Measurements from ENCODE around the gene GLS.

DNA sequence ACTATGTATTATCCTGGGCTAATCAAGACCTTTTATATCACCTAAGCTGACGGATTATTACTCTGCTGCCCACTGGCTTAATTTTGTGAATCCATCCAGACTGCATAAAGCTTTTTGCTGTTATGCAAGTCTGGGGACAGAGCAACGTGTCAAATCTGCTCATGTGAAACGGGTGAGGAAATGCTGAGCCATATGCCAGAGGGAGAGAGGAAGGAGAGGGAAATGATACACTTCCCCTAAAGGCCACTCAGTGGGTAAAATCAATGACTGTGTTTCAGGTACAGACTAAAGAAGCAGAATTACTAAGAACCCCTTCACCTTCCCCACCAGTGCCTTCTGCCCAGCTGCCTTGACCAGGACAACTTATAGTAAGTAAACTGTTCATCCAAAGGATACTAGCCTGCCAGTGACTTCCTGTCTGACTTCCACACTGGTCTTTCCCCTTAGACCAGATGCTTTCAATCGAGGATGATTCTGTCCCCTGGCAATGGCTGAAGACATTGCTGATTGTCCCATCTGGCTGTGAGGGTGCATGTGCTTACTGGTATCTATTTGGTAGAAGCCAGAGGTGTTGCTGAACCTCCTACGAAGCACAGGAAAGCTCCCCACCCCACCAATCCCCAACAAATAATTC is 90.4 kb downstream of the GLS start:
- TF ChIP-seq, protein P1, sequence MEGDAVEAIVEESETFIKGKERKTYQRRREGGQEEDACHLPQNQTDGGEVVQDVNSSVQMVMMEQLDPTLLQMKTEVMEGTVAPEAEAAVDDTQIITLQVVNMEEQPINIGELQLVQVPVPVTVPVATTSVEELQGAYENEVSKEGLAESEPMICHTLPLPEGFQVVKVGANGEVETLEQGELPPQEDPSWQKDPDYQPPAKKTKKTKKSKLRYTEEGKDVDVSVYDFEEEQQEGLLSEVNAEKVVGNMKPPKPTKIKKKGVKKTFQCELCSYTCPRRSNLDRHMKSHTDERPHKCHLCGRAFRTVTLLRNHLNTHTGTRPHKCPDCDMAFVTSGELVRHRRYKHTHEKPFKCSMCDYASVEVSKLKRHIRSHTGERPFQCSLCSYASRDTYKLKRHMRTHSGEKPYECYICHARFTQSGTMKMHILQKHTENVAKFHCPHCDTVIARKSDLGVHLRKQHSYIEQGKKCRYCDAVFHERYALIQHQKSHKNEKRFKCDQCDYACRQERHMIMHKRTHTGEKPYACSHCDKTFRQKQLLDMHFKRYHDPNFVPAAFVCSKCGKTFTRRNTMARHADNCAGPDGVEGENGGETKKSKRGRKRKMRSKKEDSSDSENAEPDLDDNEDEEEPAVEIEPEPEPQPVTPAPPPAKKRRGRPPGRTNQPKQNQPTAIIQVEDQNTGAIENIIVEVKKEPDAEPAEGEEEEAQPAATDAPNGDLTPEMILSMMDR (IDR thresholded peaks at IDR 0.05), result no peak
- no peak for TF ChIP-seq POLR2A (IDR thresholded peaks at IDR 0.05)

All from thyroid gland (tissue), 4 donors.